ENCODE measurements around the gene NUS1. TPM values are rescaled to one million over a fixed set of nuclear protein-coding genes. Genes with fewer than 3 reads are reported as not detected.
"Not testable (repeated sequence)": the region's sequence is repeated elsewhere in the genome, so short reads cannot be mapped to it uniquely, and the experiment has no call there.

NUS1 gene
- total RNA-seq, 1 experiment from 2014 or later, result 41.1 TPM

GRCh38 chr6:117740605-117741004 lies 65.3 kb downstream of the NUS1 start:
- no peaks in the 10 kb centered on the region for H3K27me3 Mint-ChIP-seq (ENCODE audit: insufficient read depth, unreplicated experiment)
- intact Hi-C loops (cut with micrococcal nuclease; ENCODE audit: unreplicated experiment), result no loop called here
- no peak overlapping the region for H3K27ac Mint-ChIP-seq (ENCODE audit: unreplicated experiment)
- no peak for TF ChIP-seq CTCF (IDR thresholded peaks at IDR 0.05; ENCODE audit: insufficient read depth in 1 of 2, low read depth in 1 of 2, low read length in 1 of 2, severe bottlenecking in 1 of 2, unreplicated experiment in 1 of 2)
- Histone ChIP-seq H3K27me3 (replicated peaks; ENCODE audit: control insufficient read depth, insufficient read depth, low read length) (no peaks in the 10 kb centered on the region), H3K4me1 (no peaks in the 10 kb centered on the region), H3K9me3 (peaks cover 3% of the 10 kb centered on the region; the same call in 1 of the 2 replicates), H3K4me3 (ENCODE audit: low read depth, low read length) (no peak overlapping the region), H3K36me3 (ENCODE audit: control insufficient read depth, insufficient read depth, low read length) (no peaks in the 10 kb centered on the region)
- no peak overlapping the region for H3K4me3 Mint-ChIP-seq (ENCODE audit: unreplicated experiment)
- H3K4me1 Mint-ChIP-seq (ENCODE audit: low read depth, unreplicated experiment), result no peaks in the 10 kb centered on the region
- ChIA-PET POLR2A (no interaction called here), CTCF (no interaction called here)
- no peaks in the 10 kb centered on the region for H3K36me3 Mint-ChIP-seq (ENCODE audit: insufficient read depth, unreplicated experiment)
- BruUV-seq (replicated peaks), result no TSS peak
- DNase-seq, result no peak
- H3K9me3 Mint-ChIP-seq (ENCODE audit: unreplicated experiment), result peaks cover 23% of the 10 kb centered on the region

GRCh38 chr6:117750675-117751074 lies 75.4 kb downstream of the NUS1 start:
- H3K9me3 Mint-ChIP-seq (ENCODE audit: unreplicated experiment); H3K27ac Mint-ChIP-seq (ENCODE audit: unreplicated experiment); H3K4me3 Mint-ChIP-seq (ENCODE audit: unreplicated experiment); BruUV-seq (replicated peaks); H3K4me3 ChIP-seq (ENCODE audit: low read depth, low read length); CTCF ChIA-PET; DNase-seq; H3K4me1 Mint-ChIP-seq (ENCODE audit: low read depth, unreplicated experiment); H3K27me3 ChIP-seq (replicated peaks; ENCODE audit: control insufficient read depth, insufficient read depth, low read length); POLR2A ChIA-PET; H3K9me3 ChIP-seq; H3K4me1 ChIP-seq; H3K36me3 Mint-ChIP-seq (ENCODE audit: insufficient read depth, unreplicated experiment); H3K27me3 Mint-ChIP-seq (ENCODE audit: insufficient read depth, unreplicated experiment); H3K36me3 ChIP-seq (ENCODE audit: control insufficient read depth, insufficient read depth, low read length); intact Hi-C loops (cut with micrococcal nuclease; ENCODE audit: unreplicated experiment): not testable (repeated sequence)

Other genes starting within 250 kb of the NUS1 start
- gene ROS1, start 249.5 kb upstream of the NUS1 start, total RNA-seq (2022), result 0.16 TPM in 1 of 2 replicates, not detected in the other
- 69.3 and 73.4 TPM in 2 replicates for gene DCBLD1, start 192.8 kb upstream of the NUS1 start, total RNA-seq (2022)
- gene GOPC, start 73.0 kb upstream of the NUS1 start, total RNA-seq (2022), result 29.0 and 29.6 TPM in 2 replicates
- not detected in 2 replicates for gene SLC35F1, start 231.8 kb downstream of the NUS1 start, total RNA-seq (2022)